ENCODE data around the gene PPP2R2D. TPM values are rescaled to one million over a fixed set of nuclear protein-coding genes. Genes with fewer than 3 reads are reported as not detected.

The PPP2R2D gene
- polyA plus RNA-seq, 1 of the 3 experiments (the other 2 are of a cell fraction): 25.1 TPM

GRCh38 chr10:131948501-131948900 is 47.7 kb downstream of the PPP2R2D start:
- Histone ChIP-seq H3K36me3 (replicated peaks in 1 of 2; ENCODE audit: control insufficient read depth in 1 of 2, insufficient read depth in 2 of 2, low read length in 1 of 2) (peaks cover 27 to 47% of the 10 kb centered on the region in 2 experiments), H2AFZ (ENCODE audit: low read depth) (no peak overlapping the region), H3K4me2 (no peak overlapping the region), H3K9ac (no peak overlapping the region), H3K79me2 (ENCODE audit: insufficient read depth) (no peaks in the 10 kb centered on the region), H3K27ac (ENCODE audit: low read depth in 2 of 2, low read length in 1 of 2) (peak overlapping the region; percentile 31 to 47; a peak in 1 of 4 replicates), H3K9me3 (no peaks in the 10 kb centered on the region), H4K20me1 (ENCODE audit: insufficient read depth) (no peaks in the 10 kb centered on the region), H3K9me2 (no peaks in the 10 kb centered on the region), H3F3A (replicated peaks; ENCODE audit: insufficient read depth) (peaks cover 21% of the 10 kb centered on the region), H3K4me1 (ENCODE audit: control insufficient read depth in 1 of 2, insufficient read depth in 2 of 2, low read depth in 1 of 2, low read length in 1 of 2) (peaks cover 0 to 30% of the 10 kb centered on the region in 2 experiments; a peak in 3 of 4 replicates), H3K4me3 (ENCODE audit: low read depth in 2 of 2, low read length in 1 of 2) (no peak overlapping the region), H3K27me3 (ENCODE audit: insufficient read depth) (no peaks in the 10 kb centered on the region)
- 100% methylated on average over 2 of the region's 6 CpGs for WGBS (ENCODE audit: low lambda C conversion rate)
- ChIA-PET POLR2A (no interaction called here), CTCF (interaction anchor here (1.0 to 2.0 kb wide), 3 partner anchors 49 to 185 kb away, joined by 3 to 7 read pairs (median 3); no protein-coding TSS in a partner anchor)
- TF ChIP-seq, protein P1, sequence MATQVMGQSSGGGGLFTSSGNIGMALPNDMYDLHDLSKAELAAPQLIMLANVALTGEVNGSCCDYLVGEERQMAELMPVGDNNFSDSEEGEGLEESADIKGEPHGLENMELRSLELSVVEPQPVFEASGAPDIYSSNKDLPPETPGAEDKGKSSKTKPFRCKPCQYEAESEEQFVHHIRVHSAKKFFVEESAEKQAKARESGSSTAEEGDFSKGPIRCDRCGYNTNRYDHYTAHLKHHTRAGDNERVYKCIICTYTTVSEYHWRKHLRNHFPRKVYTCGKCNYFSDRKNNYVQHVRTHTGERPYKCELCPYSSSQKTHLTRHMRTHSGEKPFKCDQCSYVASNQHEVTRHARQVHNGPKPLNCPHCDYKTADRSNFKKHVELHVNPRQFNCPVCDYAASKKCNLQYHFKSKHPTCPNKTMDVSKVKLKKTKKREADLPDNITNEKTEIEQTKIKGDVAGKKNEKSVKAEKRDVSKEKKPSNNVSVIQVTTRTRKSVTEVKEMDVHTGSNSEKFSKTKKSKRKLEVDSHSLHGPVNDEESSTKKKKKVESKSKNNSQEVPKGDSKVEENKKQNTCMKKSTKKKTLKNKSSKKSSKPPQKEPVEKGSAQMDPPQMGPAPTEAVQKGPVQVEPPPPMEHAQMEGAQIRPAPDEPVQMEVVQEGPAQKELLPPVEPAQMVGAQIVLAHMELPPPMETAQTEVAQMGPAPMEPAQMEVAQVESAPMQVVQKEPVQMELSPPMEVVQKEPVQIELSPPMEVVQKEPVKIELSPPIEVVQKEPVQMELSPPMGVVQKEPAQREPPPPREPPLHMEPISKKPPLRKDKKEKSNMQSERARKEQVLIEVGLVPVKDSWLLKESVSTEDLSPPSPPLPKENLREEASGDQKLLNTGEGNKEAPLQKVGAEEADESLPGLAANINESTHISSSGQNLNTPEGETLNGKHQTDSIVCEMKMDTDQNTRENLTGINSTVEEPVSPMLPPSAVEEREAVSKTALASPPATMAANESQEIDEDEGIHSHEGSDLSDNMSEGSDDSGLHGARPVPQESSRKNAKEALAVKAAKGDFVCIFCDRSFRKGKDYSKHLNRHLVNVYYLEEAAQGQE (IDR thresholded peaks at IDR 0.05; ENCODE audit: low read depth, low read length): no peak
- no peak for TF ChIP-seq USF2 (IDR thresholded peaks at IDR 0.05; ENCODE audit: borderline replicate concordance, low read depth, low read length)
- TF ChIP-seq IRF3 (IDR thresholded peaks at IDR 0.05; ENCODE audit: low read depth, low read length): no peak
- no peak for TF ChIP-seq SIN3A (IDR thresholded peaks at IDR 0.05; ENCODE audit: borderline replicate concordance, low read depth, low read length)
- no peak for TF ChIP-seq EZH2phosphoT487 (IDR thresholded peaks at IDR 0.05; ENCODE audit: borderline replicate concordance, low read depth)
- TF ChIP-seq NFIC (IDR thresholded peaks at IDR 0.05; ENCODE audit: borderline replicate concordance): no peak
- no peak for TF ChIP-seq ZBTB33 (IDR thresholded peaks at IDR 0.05; ENCODE audit: borderline replicate concordance, low read depth)
- no peak for TF ChIP-seq TCF12 (IDR thresholded peaks at IDR 0.05)
- TF ChIP-seq, protein P2, sequence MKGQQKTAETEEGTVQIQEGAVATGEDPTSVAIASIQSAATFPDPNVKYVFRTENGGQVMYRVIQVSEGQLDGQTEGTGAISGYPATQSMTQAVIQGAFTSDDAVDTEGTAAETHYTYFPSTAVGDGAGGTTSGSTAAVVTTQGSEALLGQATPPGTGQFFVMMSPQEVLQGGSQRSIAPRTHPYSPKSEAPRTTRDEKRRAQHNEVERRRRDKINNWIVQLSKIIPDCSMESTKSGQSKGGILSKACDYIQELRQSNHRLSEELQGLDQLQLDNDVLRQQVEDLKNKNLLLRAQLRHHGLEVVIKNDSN (IDR thresholded peaks at IDR 0.05; ENCODE audit: borderline replicate concordance, low read depth): no peak
- TF ChIP-seq GABPA (IDR thresholded peaks at IDR 0.05; ENCODE audit: low read depth): no peak
- no peak for TF ChIP-seq RXRA (IDR thresholded peaks at IDR 0.05; ENCODE audit: borderline replicate concordance, low read depth)
- no peak for TF ChIP-seq JUND (IDR thresholded peaks at IDR 0.05)
- no peak for TF ChIP-seq CTCF (IDR thresholded peaks at IDR 0.05)
- TF ChIP-seq TEAD4 (IDR thresholded peaks at IDR 0.05; ENCODE audit: borderline replicate concordance, insufficient read depth): no peak
- TF ChIP-seq ELF1 (IDR thresholded peaks at IDR 0.05): no peak
- DNase-seq: no peak

Data from SK-N-SH (cell line).